Tibial nerve (tissue), 3 donors: ENCODE measurements around the gene PTPRG.

Source experiments
- CTCF ChIP-seq, 5 experiments: fragments of 200-600 bp in 3 of 5; fragments of 450-650 bp in 2 of 5; sonication (generic) in 3 of 5; IDR thresholded peaks; one replicate each; pipeline ENCODE4 v1.5.1; 2016 to 2019; ENCODE audit warnings: antibody characterized with exemption in 5 of 5, mild to moderate bottlenecking in 3 of 5, moderate library complexity in 2 of 5
- POLR2A ChIP-seq, 2 donors: fragments of 450-650 bp; IDR thresholded peaks; one replicate each; pipeline ENCODE4 v1.6.1; 2017; ENCODE audit warnings: antibody characterized with exemption in 2 of 2, mild to moderate bottlenecking in 2 of 2, moderate library complexity in 2 of 2

- TF ChIP-seq CTCF (IDR thresholded peaks at IDR 0.05): no peak
- no peak for TF ChIP-seq POLR2A (IDR thresholded peaks at IDR 0.05)
These were observed 89.5 kb downstream of the PTPRG start for GRCh38 chr3:61650719-61651410.
